H9 (cell line): ENCODE data around the gene NRP1. TPM values are rescaled to one million over a fixed set of nuclear protein-coding genes. Genes with fewer than 3 reads are reported as not detected.

ENCODE experiments used
- DNase-seq: peaks from one replicate; pipeline ENCODE4 v3.0.0-alpha.2; 2017
- H2AFZ ChIP-seq: one replicate; pipeline ENCODE4 v1.6.1; 2013; ENCODE audit warnings: mild to moderate bottlenecking, low read length, control low read depth, moderate library complexity
- H2AK5ac ChIP-seq: 2 replicates; pipeline ENCODE4 v1.6.1; 2013; ENCODE audit warnings: low read length, control low read depth, mixed read lengths; ENCODE audit not compliant: insufficient read length
- H2BK120ac ChIP-seq: one replicate; pipeline ENCODE4 v1.6.1; 2013; ENCODE audit warnings: low read depth, mild to moderate bottlenecking, low read length, control low read depth, inconsistent platforms; ENCODE audit not compliant: poor library complexity, severe bottlenecking
- H2BK12ac ChIP-seq: 2 replicates; pipeline ENCODE4 v1.6.1; 2013; ENCODE audit warnings: low read length, control low read depth, mixed read lengths, low read depth; ENCODE audit not compliant: insufficient read length
- H2BK15ac ChIP-seq: 2 replicates; pipeline ENCODE4 v1.6.1; 2013; ENCODE audit warnings: low read depth, low read length, control low read depth
- H2BK20ac ChIP-seq: one replicate; pipeline ENCODE4 v1.6.1; 2013; ENCODE audit warnings: low read depth, mild to moderate bottlenecking, low read length, control low read depth, inconsistent platforms; ENCODE audit not compliant: poor library complexity, severe bottlenecking
- H2BK5ac ChIP-seq: 2 replicates; pipeline ENCODE4 v1.6.1; 2013; ENCODE audit warnings: low read length, control low read depth, mixed read lengths; ENCODE audit not compliant: insufficient read length
- H3K14ac ChIP-seq: 2 replicates; pipeline ENCODE4 v1.6.1; 2013; ENCODE audit warnings: low read length, control low read depth; ENCODE audit not compliant: insufficient read depth
- H3K18ac ChIP-seq: 2 replicates; pipeline ENCODE4 v1.6.1; 2013; ENCODE audit warnings: low read depth, mild to moderate bottlenecking, mixed read lengths, low read length, control low read depth; ENCODE audit not compliant: insufficient read length
- H3K23ac ChIP-seq: 2 replicates; pipeline ENCODE4 v1.6.1; 2013; ENCODE audit warnings: low read length, control low read depth, mixed read lengths, low read depth; ENCODE audit not compliant: insufficient read length
- H3K23me2 ChIP-seq: 2 replicates; pipeline ENCODE4 v1.6.1; 2013; ENCODE audit warnings: low read depth, mild to moderate bottlenecking, mixed read lengths, low read length, control low read depth; ENCODE audit not compliant: insufficient read length, poor library complexity, severe bottlenecking
- H3K27ac ChIP-seq: 2 replicates; pipeline ENCODE4 v1.5.1; 2013; ENCODE audit warnings: low read length, control low read depth, mixed read lengths, low read depth; ENCODE audit not compliant: insufficient read length
- H3K27me3 ChIP-seq: 2 replicates; pipeline ENCODE4 v1.6.1; 2013; ENCODE audit warnings: low read length, control low read depth, inconsistent platforms; ENCODE audit not compliant: insufficient read depth
- H3K4ac ChIP-seq: 2 replicates; pipeline ENCODE4 v1.6.1; 2013; ENCODE audit warnings: low read depth, mild to moderate bottlenecking, control low read depth, inconsistent platforms, low read length, moderate library complexity
- H3K4me1 ChIP-seq: 2 replicates; pipeline ENCODE4 v1.6.1; 2013; ENCODE audit warnings: low read length, control low read depth, inconsistent platforms; ENCODE audit not compliant: insufficient read depth
- H3K4me2 ChIP-seq: 2 replicates; pipeline ENCODE4 v1.6.1; 2013; ENCODE audit warnings: low read length, control low read depth, mixed read lengths; ENCODE audit not compliant: insufficient read length, insufficient read depth
- H3K56ac ChIP-seq: 2 replicates; pipeline ENCODE4 v1.6.1; 2013; ENCODE audit warnings: low read depth, mild to moderate bottlenecking, mixed read lengths, low read length, control low read depth; ENCODE audit not compliant: insufficient read length
- H3K79me1 ChIP-seq: 2 replicates; pipeline ENCODE4 v1.6.1; 2013; ENCODE audit warnings: low read depth, mild to moderate bottlenecking, moderate library complexity, low read length, control low read depth, inconsistent platforms; ENCODE audit not compliant: insufficient read depth, poor library complexity, severe bottlenecking
- H3K79me2 ChIP-seq: 2 replicates; pipeline ENCODE4 v1.6.1; 2013; ENCODE audit warnings: low read length, control low read depth, inconsistent platforms; ENCODE audit not compliant: insufficient read depth
- H3K9ac ChIP-seq: 2 replicates; pipeline ENCODE4 v1.6.1; 2013; ENCODE audit warnings: low read length, control low read depth, mixed read lengths; ENCODE audit not compliant: insufficient read length; ENCODE audit errors: extremely low read depth
- H3K9me3 ChIP-seq: one replicate; pipeline ENCODE4 v1.6.1; 2013; ENCODE audit warnings: low read depth, low read length, inconsistent platforms; ENCODE audit not compliant: control insufficient read depth
- H3T11ph ChIP-seq: one replicate; pipeline ENCODE4 v1.6.1; 2013; ENCODE audit warnings: mild to moderate bottlenecking, low read length, control low read depth, inconsistent platforms
- H4K20me1 ChIP-seq: one replicate; pipeline ENCODE4 v1.6.1; 2013; ENCODE audit not compliant: control insufficient read depth, insufficient read length, insufficient read depth
- H4K5ac ChIP-seq: 2 replicates; pipeline ENCODE4 v1.6.1; 2013; ENCODE audit warnings: low read depth, mild to moderate bottlenecking, mixed read lengths, low read length, control low read depth; ENCODE audit not compliant: insufficient read length
- H4K8ac ChIP-seq: replicated peaks from 2 replicates; pipeline ENCODE4 v1.6.1; 2013; ENCODE audit warnings: low read length, control low read depth, mixed read lengths, low read depth; ENCODE audit not compliant: insufficient read length
- H4K91ac ChIP-seq: 2 replicates; pipeline ENCODE4 v1.6.1; 2013; ENCODE audit warnings: low read depth, mild to moderate bottlenecking, moderate library complexity, mixed read lengths, low read length, control low read depth; ENCODE audit not compliant: insufficient read length
- H3K27ac Mint-ChIP-seq, 3 experiments: 2 replicates in 2 of 3; 3 replicates in 1 of 3; pipeline ENCODE4 v1.8.0; 2020 to 2021; ENCODE audit warnings: mixed read lengths in 3 of 3, mild to moderate bottlenecking in 1 of 3, moderate library complexity in 1 of 3
- H3K27me3 Mint-ChIP-seq: 2 replicates; pipeline ENCODE4 v1.8.0; 2021; ENCODE audit warnings: low read depth, mild to moderate bottlenecking, moderate library complexity, mixed read lengths
- H3K36me3 Mint-ChIP-seq, 3 experiments: 2 replicates in 2 of 3; 3 replicates in 1 of 3; pipeline ENCODE4 v1.8.0; 2020 to 2021; ENCODE audit warnings: low read depth in 3 of 3, mixed read lengths in 3 of 3; ENCODE audit not compliant: insufficient read depth in 1 of 3
- H3K4me1 Mint-ChIP-seq, 2 experiments: 2 replicates each; pipeline ENCODE4 v1.8.0; 2020; ENCODE audit warnings: mixed read lengths in 2 of 2
- H3K4me3 Mint-ChIP-seq, 2 experiments: 2 replicates in 1 of 2; 3 replicates in 1 of 2; pipeline ENCODE4 v1.8.0; 2020 to 2021; ENCODE audit warnings: mild to moderate bottlenecking in 2 of 2, mixed read lengths in 2 of 2, moderate library complexity in 1 of 2
- H3K9me3 Mint-ChIP-seq, 2 experiments: 2 replicates in 1 of 2; 3 replicates in 1 of 2; pipeline ENCODE4 v1.8.0; 2020; ENCODE audit warnings: mild to moderate bottlenecking in 2 of 2, mixed read lengths in 2 of 2, moderate library complexity in 1 of 2
- CTCF ChIP-seq: fragments of 200-600 bp; sonication (generic); conservative IDR thresholded peaks from 3 replicates; pipeline ENCODE4 v1.8.0; 2021; ENCODE audit warnings: antibody characterized with exemption, mild to moderate bottlenecking
- WGBS: extraction: QIAGEN DNeasy Blood & Tissue Kit; methylation state at CpG from one replicate; pipeline ENCODE4 v1.1.7; 2013; ENCODE audit warnings: missing lambda C conversion rate, low lambda C conversion rate, mixed read lengths; ENCODE audit not compliant: insufficient read length; ENCODE audit errors: extremely low coverage; 5-methylcytosine and 5-hydroxymethylcytosine counted together
- total RNA-seq: library from RNA; stranded (reverse); gene quantifications from 2 replicates; pipeline ENCODE4 v1.2.1, GENCODE V29; 2021

NRP1 gene
- total RNA-seq, 1 experiment from 2014 or later, result 4.6 TPM

- Mint-ChIP-seq H3K9me3 (no peaks in the 10 kb centered on the region), H3K36me3 (no peaks in the 10 kb centered on the region), H3K27ac (no peak overlapping the region), H3K4me3 (no peak overlapping the region), H3K27me3 (no peaks in the 10 kb centered on the region), H3K4me1 (no peaks in the 10 kb centered on the region)
- Histone ChIP-seq H2BK5ac (no peak overlapping the region), H3K18ac (no peak overlapping the region), H2BK120ac (no peak overlapping the region), H2AK5ac (no peak overlapping the region), H2AFZ (no peak overlapping the region), H2BK12ac (no peak overlapping the region), H3K79me1 (no peaks in the 10 kb centered on the region), H3K23ac (no peak overlapping the region), H3T11ph (no peak overlapping the region), H3K79me2 (no peaks in the 10 kb centered on the region), H3K9ac (no peak overlapping the region), H4K8ac (no peak overlapping the region), H4K20me1 (no peaks in the 10 kb centered on the region), H3K27ac (no peak overlapping the region), H4K91ac (no peak overlapping the region), H3K4ac (no peak overlapping the region), H2BK20ac (no peak overlapping the region), H4K5ac (no peak overlapping the region), H3K9me3 (no peaks in the 10 kb centered on the region), H3K4me1 (no peaks in the 10 kb centered on the region), H3K27me3 (no peaks in the 10 kb centered on the region), H3K4me2 (no peak overlapping the region), H2BK15ac (no peak overlapping the region), H3K14ac (no peak overlapping the region), H3K23me2 (no peaks in the 10 kb centered on the region), H3K56ac (no peak overlapping the region)
- TF ChIP-seq CTCF, result no peak
- DNase-seq, result no peak
- no CpG with 5 or more reads among the region's 5 CpGs for WGBS
Observed at GRCh38 chr10:33242931-33243330, 91.5 kb downstream of the NRP1 start.
